IMR-90 (cell line): ENCODE results near the gene PEAK3.

ENCODE experiments used
- CTCF ChIP-seq: conservative IDR thresholded peaks from 2 replicates; pipeline ENCODE4 v1.5.1; 2012; ENCODE audit warnings: mild to moderate bottlenecking, low read depth, low read length, improper control_type of control experiment
- POLR2A ChIP-seq: IDR thresholded peaks from 2 replicates; pipeline ENCODE4 v1.6.1; 2012; ENCODE audit warnings: mild to moderate bottlenecking, low read depth, low read length

GRCh38 chr19:2242092-2242537, 39.9 kb downstream of the PEAK3 start:
- no peak for TF ChIP-seq POLR2A
- no peak for TF ChIP-seq CTCF
